Kidney epithelial cell (primary cell): Measurements from ENCODE around the gene PAAF1. TPM values are rescaled to one million over a fixed set of nuclear protein-coding genes. Genes with fewer than 3 reads are reported as not detected.

Experiments used
- DNase-seq: peaks from one replicate; pipeline ENCODE4 v3.0.0-alpha.2; 2010; ENCODE audit warnings: low read depth
- H3K27me3 ChIP-seq: 2 replicates; pipeline ENCODE4 v1.6.0; 2011; ENCODE audit warnings: low read length; ENCODE audit not compliant: control insufficient read depth, insufficient read depth
- H3K36me3 ChIP-seq: 2 replicates; pipeline ENCODE4 v1.5.1; 2011; ENCODE audit warnings: low read length; ENCODE audit not compliant: control insufficient read depth, insufficient read depth
- H3K4me3 ChIP-seq: 2 replicates; pipeline ENCODE4 v1.5.1; 2011; ENCODE audit warnings: low read depth, mild to moderate bottlenecking, control low read depth, low read length
- total RNA-seq: library from RNA; depleted of rRNA; stranded (reverse); fragments of >200 nt; gene quantifications from 2 replicates; pipeline ENCODE4 v1.2.3, GENCODE V29; 2015
- TF ChIP-seq, protein P1 (sequence below): IDR thresholded peaks from 2 replicates; pipeline ENCODE4 v1.5.1; 2011; ENCODE audit warnings: mild to moderate bottlenecking, moderate library complexity, low read length, control low read depth, inconsistent platforms; ENCODE audit not compliant: insufficient read depth, poor library complexity, severe bottlenecking

The PAAF1 gene
- total RNA-seq, 1 donor from 2014 or later, result 11.9 TPM

- TF ChIP-seq, protein P1, sequence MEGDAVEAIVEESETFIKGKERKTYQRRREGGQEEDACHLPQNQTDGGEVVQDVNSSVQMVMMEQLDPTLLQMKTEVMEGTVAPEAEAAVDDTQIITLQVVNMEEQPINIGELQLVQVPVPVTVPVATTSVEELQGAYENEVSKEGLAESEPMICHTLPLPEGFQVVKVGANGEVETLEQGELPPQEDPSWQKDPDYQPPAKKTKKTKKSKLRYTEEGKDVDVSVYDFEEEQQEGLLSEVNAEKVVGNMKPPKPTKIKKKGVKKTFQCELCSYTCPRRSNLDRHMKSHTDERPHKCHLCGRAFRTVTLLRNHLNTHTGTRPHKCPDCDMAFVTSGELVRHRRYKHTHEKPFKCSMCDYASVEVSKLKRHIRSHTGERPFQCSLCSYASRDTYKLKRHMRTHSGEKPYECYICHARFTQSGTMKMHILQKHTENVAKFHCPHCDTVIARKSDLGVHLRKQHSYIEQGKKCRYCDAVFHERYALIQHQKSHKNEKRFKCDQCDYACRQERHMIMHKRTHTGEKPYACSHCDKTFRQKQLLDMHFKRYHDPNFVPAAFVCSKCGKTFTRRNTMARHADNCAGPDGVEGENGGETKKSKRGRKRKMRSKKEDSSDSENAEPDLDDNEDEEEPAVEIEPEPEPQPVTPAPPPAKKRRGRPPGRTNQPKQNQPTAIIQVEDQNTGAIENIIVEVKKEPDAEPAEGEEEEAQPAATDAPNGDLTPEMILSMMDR, result no peak
- H3K36me3 ChIP-seq, result peaks cover 11% of the 10 kb centered on the region
- no peak for DNase-seq
- no peak overlapping the region for H3K4me3 ChIP-seq
- no peaks in the 10 kb centered on the region for H3K27me3 ChIP-seq
These were observed 98.6 kb downstream of the PAAF1 start for GRCh38 chr11:73975479-73975757.

DNA sequence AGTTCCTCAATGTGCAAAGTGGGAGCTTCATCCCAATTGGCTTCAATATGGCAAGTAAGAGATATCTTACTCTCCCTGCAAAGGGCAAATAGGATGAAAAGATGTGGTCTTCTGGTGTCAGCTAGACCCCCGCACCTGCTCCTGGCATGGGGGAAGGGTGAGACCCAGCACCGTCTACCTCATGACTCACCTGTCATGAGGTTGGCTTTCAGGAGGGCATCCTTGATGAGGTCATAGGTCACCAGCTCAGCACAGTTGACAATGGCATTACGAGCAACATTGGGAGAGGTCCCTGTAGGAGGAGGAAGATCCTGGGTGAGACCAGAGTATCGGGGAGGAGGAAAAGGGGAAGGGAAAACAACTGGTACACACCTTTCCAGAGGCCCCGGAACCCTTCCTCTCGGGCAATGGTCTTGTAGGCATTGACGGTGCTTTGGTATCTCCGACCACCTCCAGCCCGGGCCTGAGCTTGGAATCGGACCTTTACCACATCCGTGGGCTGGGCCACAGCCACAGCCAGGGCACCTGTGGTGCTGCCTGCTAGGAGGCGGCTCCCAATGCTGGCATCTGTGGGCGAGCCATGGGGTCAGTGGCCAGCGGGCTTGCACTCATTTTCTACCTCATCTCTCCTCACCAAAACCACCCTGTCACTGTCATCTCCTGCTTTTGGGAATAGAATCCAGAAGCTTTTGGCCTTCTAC, 99.8 kb downstream of the PAAF1 start:
- Histone ChIP-seq H3K27me3 (no peaks in the 10 kb centered on the region), H3K36me3 (peaks cover 11% of the 10 kb centered on the region), H3K4me3 (no peak overlapping the region)
- TF ChIP-seq, protein P1, result no peak
- no peak for DNase-seq

GRCh38 chr11:73977856-73978519, 101.2 kb downstream of the PAAF1 start:
- DNase-seq, result no peak
- TF ChIP-seq, protein P1, result no peak
- H3K27me3 ChIP-seq, result no peaks in the 10 kb centered on the region
- no peak overlapping the region for H3K4me3 ChIP-seq
- H3K36me3 ChIP-seq, result peaks cover 11% of the 10 kb centered on the region

DNA sequence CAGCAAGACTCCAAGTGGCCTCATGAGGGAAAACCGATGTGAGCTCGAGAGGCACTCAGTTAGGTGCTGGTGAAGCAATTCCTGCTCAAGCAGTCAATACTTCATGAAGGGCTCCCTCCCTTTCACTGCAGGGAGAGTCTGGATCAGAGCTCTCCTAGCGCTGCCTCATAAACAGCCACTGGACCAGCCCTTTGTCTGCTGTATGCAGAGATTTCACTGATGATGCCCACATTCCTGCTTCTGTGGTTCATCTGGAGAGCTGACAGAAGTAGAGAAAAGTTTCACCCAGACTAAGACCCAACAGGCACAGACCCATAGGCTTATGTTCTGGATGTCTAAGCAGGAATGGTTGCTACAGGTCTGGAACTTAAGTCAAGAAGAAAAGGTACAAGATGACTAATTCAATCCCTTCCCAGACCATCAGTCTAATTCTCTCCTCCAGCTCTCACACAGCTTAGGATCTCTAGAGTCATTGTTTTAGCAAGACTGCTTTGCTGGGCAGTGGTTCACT, 101.8 kb downstream of the PAAF1 start:
- DNase-seq, result no peak
- Histone ChIP-seq H3K36me3 (peaks cover 11% of the 10 kb centered on the region), H3K27me3 (no peaks in the 10 kb centered on the region), H3K4me3 (no peak overlapping the region)
- TF ChIP-seq, protein P1, result no peak

DNA sequence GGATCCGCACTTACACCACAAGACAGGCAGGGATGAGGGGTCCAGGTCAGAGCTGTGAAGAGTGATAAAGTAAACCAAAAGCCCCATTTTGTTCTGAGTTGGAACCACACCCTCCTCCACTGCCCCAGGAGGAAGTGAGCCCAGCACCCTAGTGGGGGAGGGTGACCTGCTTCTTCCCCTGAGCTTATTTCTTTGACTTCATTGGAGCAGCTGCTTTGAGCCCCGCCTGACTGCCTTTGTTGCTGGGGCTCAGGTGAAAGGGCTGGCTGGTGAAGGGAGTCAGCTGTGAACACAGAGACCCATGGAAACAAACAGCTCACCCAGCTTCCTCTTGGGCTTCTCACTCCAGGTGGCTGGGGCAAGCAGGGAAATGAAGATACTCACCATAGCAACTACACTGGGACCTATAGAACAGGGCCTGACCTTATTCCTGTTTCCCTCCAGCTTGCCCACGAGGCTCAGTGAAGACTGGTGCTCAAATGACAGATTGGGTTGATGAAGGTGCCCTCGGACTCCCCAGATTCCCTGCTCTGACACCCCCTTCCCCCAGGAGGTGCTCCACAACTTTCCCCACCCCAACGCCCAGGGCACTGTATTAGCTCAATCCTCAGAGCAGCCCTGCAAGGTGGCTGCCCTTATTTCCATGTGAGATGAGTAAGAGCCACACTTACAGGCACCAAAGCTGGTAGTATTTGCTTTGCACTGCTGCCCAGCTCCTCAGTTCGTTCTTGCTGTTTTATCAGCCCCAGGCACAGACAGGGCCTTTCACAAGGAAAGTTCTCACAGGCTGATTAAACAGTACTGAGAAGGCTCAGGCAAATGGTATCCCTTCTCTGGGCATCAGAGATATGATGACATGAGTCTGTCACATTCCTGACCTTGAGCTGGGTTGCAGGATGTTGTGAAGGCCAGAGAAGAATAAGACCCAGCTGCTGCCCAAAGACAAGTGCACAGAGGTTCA, 103.5 kb downstream of the PAAF1 start:
- TF ChIP-seq, protein P1, result no peak
- peak; percentile 31 for DNase-seq
- Histone ChIP-seq H3K4me3 (no peak overlapping the region), H3K36me3 (peaks cover 9% of the 10 kb centered on the region), H3K27me3 (no peaks in the 10 kb centered on the region)

Other genes with a start within 250 kb of the PAAF1 start
- gene PLEKHB1, start 230.4 kb upstream of the PAAF1 start, total RNA-seq, result 3.5 and 7.1 TPM in 2 replicates
- 120 and 181 TPM in 2 replicates for gene RAB6A, start 115.9 kb upstream of the PAAF1 start, total RNA-seq
- 37.0 and 52.4 TPM in 2 replicates for gene MRPL48, start 89.1 kb upstream of the PAAF1 start, total RNA-seq
- 80.8 and 103 TPM in 2 replicates for gene COA4, start 153 bp upstream of the PAAF1 start, total RNA-seq
- not detected in 2 replicates for gene DNAJB13, start 74.0 kb downstream of the PAAF1 start, total RNA-seq
- gene UCP2, start 105.8 kb downstream of the PAAF1 start, total RNA-seq, result 13.0 and 18.5 TPM in 2 replicates
- 0.84 and 1.6 TPM in 2 replicates for gene UCP3, start 132.1 kb downstream of the PAAF1 start, total RNA-seq